GM13976 (cell line): ENCODE data around the gene MIEN1.
A peak's percentile ranks its signal among the peaks of the same experiment; 100 is the strongest.

Experiments used
- DNase-seq: peaks from one replicate; pipeline ENCODE4 v3.0.0; 2012; ENCODE audit warnings: low spot score
- CTCF ChIP-seq: IDR thresholded peaks from 2 replicates; pipeline ENCODE4 v1.5.1; 2012; ENCODE audit warnings: borderline replicate concordance, mild to moderate bottlenecking; ENCODE audit not compliant: insufficient read depth; ENCODE audit errors: extremely low read depth, missing control alignments, control extremely low read depth
- in situ Hi-C: fragments of 300-500 bp; cut with MboI; formaldehyde crosslinking; loops from one replicate; pipeline ENCODE4 v1.12.0; 2022; ENCODE audit warnings: low sequenced_read_pairs, mixed read lengths, inconsistent platforms; ENCODE audit not compliant: unreplicated experiment

MIEN1 gene

GRCh38 chr17:39687546-39688474, 42.5 kb downstream of the MIEN1 start, which contains the start of gene PGAP3:
Gene PGAP3 (minus strand): TSS chr17:39688057. CDS start chr17:39688014, 43 bp downstream.
- no peak for TF ChIP-seq CTCF
- in situ Hi-C loops: no loop called here
- DNase-seq: peak; percentile 95

GRCh38 chr17:39687101-39687545, 43.2 kb downstream of the MIEN1 start:
- in situ Hi-C loops: no loop called here
- TF ChIP-seq CTCF: no peak
- DNase-seq: no peak

- in situ Hi-C loops: no loop called here
- DNase-seq: no peak
- no peak for TF ChIP-seq CTCF
Measured at GRCh38 chr17:39684369-39685192, 45.8 kb downstream of the MIEN1 start.

GRCh38 chr17:39683295-39683939, 46.9 kb downstream of the MIEN1 start:
- in situ Hi-C loops: no loop called here
- no peak for TF ChIP-seq CTCF
- DNase-seq: no peak

- DNase-seq: no peak
- TF ChIP-seq CTCF: no peak
- in situ Hi-C loops: no loop called here
Measured at GRCh38 chr17:39679521-39680192, 50.7 kb downstream of the MIEN1 start.
